GM23338 (cell line): ENCODE results near the gene HTR4. TPM values are rescaled to one million over a fixed set of nuclear protein-coding genes. Genes with fewer than 3 reads are reported as not detected.

Experiments used
- ATAC-seq: fragments of 200-7000 bp; cut with Tn5 transposase; 3 replicates; pipeline ENCODE4 v1.9.1; 2020
- DNase-seq: peaks from one replicate; pipeline ENCODE4 v3.0.0-alpha.2; 2015; ENCODE audit warnings: low spot score
- H2AFZ ChIP-seq: fragments of 200-600 bp; sonication (generic); 2 replicates; pipeline ENCODE4 v1.8.0; 2016; ENCODE audit warnings: antibody characterized with exemption, mild to moderate bottlenecking, moderate library complexity
- H3F3A ChIP-seq: fragments of 200-600 bp; sonication (generic); replicated peaks from 2 replicates; pipeline ENCODE4 v1.8.0; 2017; ENCODE audit warnings: antibody characterized with exemption, mixed run types, low read depth
- H3K27ac ChIP-seq: fragments of 200-600 bp; sonication (generic); 2 replicates; pipeline ENCODE4 v1.6.1; 2016; ENCODE audit warnings: low read depth
- H3K27me3 ChIP-seq: fragments of 200-600 bp; sonication (generic); 2 replicates; pipeline ENCODE4 v1.8.0; 2016; ENCODE audit warnings: mild to moderate bottlenecking, mixed run types, moderate library complexity; ENCODE audit not compliant: insufficient read depth
- H3K36me3 ChIP-seq: fragments of 200-600 bp; sonication (generic); 2 replicates; pipeline ENCODE4 v1.8.0; 2016; ENCODE audit warnings: mild to moderate bottlenecking; ENCODE audit not compliant: insufficient read depth
- H3K4me1 ChIP-seq: fragments of 200-600 bp; sonication (generic); 2 replicates; pipeline ENCODE4 v1.8.0; 2016; ENCODE audit warnings: mild to moderate bottlenecking, moderate library complexity; ENCODE audit not compliant: insufficient read depth
- H3K4me2 ChIP-seq: fragments of 200-600 bp; sonication (generic); 2 replicates; pipeline ENCODE4 v1.7.1; 2017; ENCODE audit warnings: mixed run types
- H3K4me3 ChIP-seq: fragments of 200-600 bp; sonication (generic); 2 replicates; pipeline ENCODE4 v1.6.1; 2016; ENCODE audit warnings: mixed run types
- H3K79me2 ChIP-seq: fragments of 200-600 bp; sonication (generic); replicated peaks from 2 replicates; pipeline ENCODE4 v1.8.0; 2017; ENCODE audit warnings: mild to moderate bottlenecking; ENCODE audit not compliant: insufficient read depth
- H3K9me2 ChIP-seq: fragments of 200-600 bp; sonication (generic); 2 replicates; pipeline ENCODE4 v1.8.0; 2017; ENCODE audit not compliant: insufficient read depth
- H4K20me1 ChIP-seq: fragments of 200-600 bp; sonication (generic); replicated peaks from 2 replicates; pipeline ENCODE4 v1.8.0; 2017; ENCODE audit warnings: mild to moderate bottlenecking; ENCODE audit not compliant: insufficient read depth
- H3K27ac Mint-ChIP-seq: 2 replicates; pipeline ENCODE4 v1.8.0; 2020; ENCODE audit warnings: inconsistent platforms, mild to moderate bottlenecking, moderate library complexity, mixed read lengths
- H3K27me3 Mint-ChIP-seq: 3 replicates; pipeline ENCODE4 v1.8.0; 2022; ENCODE audit warnings: low read depth, mild to moderate bottlenecking, moderate library complexity, mixed read lengths, inconsistent platforms; ENCODE audit not compliant: insufficient read depth, poor library complexity
- H3K36me3 Mint-ChIP-seq: 3 replicates; pipeline ENCODE4 v1.8.0; 2021; ENCODE audit warnings: low read depth, mild to moderate bottlenecking, inconsistent platforms, moderate library complexity, mixed read lengths
- H3K4me1 Mint-ChIP-seq: 3 replicates; pipeline ENCODE4 v1.8.0; 2020; ENCODE audit warnings: mild to moderate bottlenecking, inconsistent platforms, mixed read lengths
- H3K4me3 Mint-ChIP-seq: 3 replicates; pipeline ENCODE4 v1.8.0; 2021; ENCODE audit warnings: moderate library complexity, mild to moderate bottlenecking, inconsistent platforms, mixed read lengths
- H3K9me3 Mint-ChIP-seq: 3 replicates; pipeline ENCODE4 v1.8.0; 2020; ENCODE audit warnings: moderate library complexity, mild to moderate bottlenecking, inconsistent platforms, mixed read lengths
- CTCF ChIP-seq, 2 experiments: fragments of 200-600 bp in 1 of 2; sonication (generic) in 1 of 2; conservative IDR thresholded peaks; 2 replicates each; pipeline versions ENCODE4 v1.5.1 to v1.6.1; 2016 to 2017; ENCODE audit warnings: antibody characterized with exemption in 2 of 2, low read depth in 2 of 2, mild to moderate bottlenecking in 2 of 2, moderate library complexity in 1 of 2
- ETS1 ChIP-seq: IDR thresholded peaks from 2 replicates; pipeline ENCODE4 v1.6.1; 2016; ENCODE audit warnings: antibody characterized with exemption
- EZH2 ChIP-seq: fragments of 200-600 bp; sonication (generic); IDR thresholded peaks from one replicate; pipeline ENCODE4 v1.8.0; 2017; ENCODE audit warnings: antibody characterized with exemption, mild to moderate bottlenecking, low read depth; ENCODE audit not compliant: unreplicated experiment
- EZH2phosphoT487 ChIP-seq: fragments of 200-600 bp; sonication (generic); IDR thresholded peaks from one replicate; pipeline ENCODE4 v1.8.1; 2018; ENCODE audit warnings: antibody characterized with exemption; ENCODE audit not compliant: unreplicated experiment
- JUNB ChIP-seq: IDR thresholded peaks from one replicate; pipeline ENCODE4 v1.6.1; 2016; ENCODE audit warnings: antibody characterized with exemption; ENCODE audit not compliant: unreplicated experiment
- NANOG ChIP-seq: IDR thresholded peaks from 2 replicates; pipeline ENCODE4 v1.6.1; 2016; ENCODE audit warnings: antibody characterized with exemption, borderline replicate concordance
- REST ChIP-seq: IDR thresholded peaks from one replicate; pipeline ENCODE4 v1.6.1; 2018; ENCODE audit warnings: antibody characterized with exemption; ENCODE audit not compliant: unreplicated experiment
- STAT1 ChIP-seq: IDR thresholded peaks from one replicate; pipeline ENCODE4 v1.6.1; 2016; ENCODE audit warnings: antibody characterized with exemption; ENCODE audit not compliant: unreplicated experiment
- ZNF331 ChIP-seq: fragments of 250-450 bp; sonication (Bioruptor Pico); IDR thresholded peaks from 2 replicates; pipeline ENCODE4 v1.5.0; 2020; ENCODE audit warnings: low read depth, mild to moderate bottlenecking, moderate library complexity
- polyA plus RNA-seq: library from polyadenylated mRNA; unstranded; fragments of >200 nt; fragmentation: Nextera tagmentation; extraction: Ambion mirVana; gene quantifications from 2 replicates; pipeline ENCODE4 v1.2.1, GENCODE V29; 2016
- total RNA-seq: library from RNA; depleted of rRNA; stranded (reverse); fragments of >200 nt; shearing (Covaris generic); gene quantifications from 2 replicates; pipeline ENCODE4 v1.2.3, GENCODE V29; 2014

Gene HTR4
- total and polyA plus RNA-seq, 2 experiments from 2014 or later = 0.10 TPM; not detected in 1

- no peak for TF ChIP-seq CTCF (conservative IDR thresholded peaks at IDR 0.05; ENCODE audit: low read depth in 2 of 2)
- no peak for TF ChIP-seq REST
- TF ChIP-seq STAT1 = no peak
- TF ChIP-seq ETS1 = no peak
- TF ChIP-seq NANOG = no peak
- no peak for TF ChIP-seq EZH2
Observed at GRCh38 chr5:148607406-148607805, 46.9 kb downstream of the HTR4 start (continued).

- H3K4me3 Mint-ChIP-seq = no peak overlapping the region
- ATAC-seq = no peak
- TF ChIP-seq NANOG (no peak), JUNB (no peak), EZH2phosphoT487 (no peak), ETS1 (no peak), EZH2 (no peak), ZNF331 (CRISPR knock-in tag) (no peak), CTCF (conservative IDR thresholded peaks at IDR 0.05; ENCODE audit: low read depth in 2 of 2) (no peak)
Observed at GRCh38 chr5:148606296-148606695, 48.0 kb downstream of the HTR4 start.

More at GRCh38 chr5:148606296-148606695, 48.0 kb downstream of the HTR4 start:
- Histone ChIP-seq H3K4me1 (no peaks in the 10 kb centered on the region), H4K20me1 (no peaks in the 10 kb centered on the region), H2AFZ (no peak overlapping the region), H3K9me2 (no peaks in the 10 kb centered on the region), H3K79me2 (no peaks in the 10 kb centered on the region), H3K36me3 (no peaks in the 10 kb centered on the region), H3F3A (no peaks in the 10 kb centered on the region), H3K27me3 (no peaks in the 10 kb centered on the region), H3K4me2 (no peak overlapping the region), H3K27ac (no peak overlapping the region), H3K4me3 (no peak overlapping the region)
- no peaks in the 10 kb centered on the region for H3K4me1 Mint-ChIP-seq
- no peaks in the 10 kb centered on the region for H3K27me3 Mint-ChIP-seq
- DNase-seq = no peak
- no peak overlapping the region for H3K27ac Mint-ChIP-seq
- no peaks in the 10 kb centered on the region for H3K9me3 Mint-ChIP-seq
- H3K36me3 Mint-ChIP-seq = no peaks in the 10 kb centered on the region
